Measurements from ENCODE around the gene TMEM108.

Gene TMEM108

GRCh38 chr3:133112666-133113065, 74.5 kb downstream of the TMEM108 start:
- Histone ChIP-seq H3K36me3 (ENCODE audit: control insufficient read depth, insufficient read depth, low read length) (no peaks in the 10 kb centered on the region), H3K4me3 (replicated peaks; ENCODE audit: low read depth, low read length) (no peak overlapping the region), H3K27me3 (replicated peaks; ENCODE audit: control insufficient read depth, insufficient read depth, low read length) (no peaks in the 10 kb centered on the region; the same call in 1 of the 2 replicates)
- DNase-seq (ENCODE audit: extremely low read depth, insufficient read length), result no peak
- TF ChIP-seq, protein P1, sequence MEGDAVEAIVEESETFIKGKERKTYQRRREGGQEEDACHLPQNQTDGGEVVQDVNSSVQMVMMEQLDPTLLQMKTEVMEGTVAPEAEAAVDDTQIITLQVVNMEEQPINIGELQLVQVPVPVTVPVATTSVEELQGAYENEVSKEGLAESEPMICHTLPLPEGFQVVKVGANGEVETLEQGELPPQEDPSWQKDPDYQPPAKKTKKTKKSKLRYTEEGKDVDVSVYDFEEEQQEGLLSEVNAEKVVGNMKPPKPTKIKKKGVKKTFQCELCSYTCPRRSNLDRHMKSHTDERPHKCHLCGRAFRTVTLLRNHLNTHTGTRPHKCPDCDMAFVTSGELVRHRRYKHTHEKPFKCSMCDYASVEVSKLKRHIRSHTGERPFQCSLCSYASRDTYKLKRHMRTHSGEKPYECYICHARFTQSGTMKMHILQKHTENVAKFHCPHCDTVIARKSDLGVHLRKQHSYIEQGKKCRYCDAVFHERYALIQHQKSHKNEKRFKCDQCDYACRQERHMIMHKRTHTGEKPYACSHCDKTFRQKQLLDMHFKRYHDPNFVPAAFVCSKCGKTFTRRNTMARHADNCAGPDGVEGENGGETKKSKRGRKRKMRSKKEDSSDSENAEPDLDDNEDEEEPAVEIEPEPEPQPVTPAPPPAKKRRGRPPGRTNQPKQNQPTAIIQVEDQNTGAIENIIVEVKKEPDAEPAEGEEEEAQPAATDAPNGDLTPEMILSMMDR (IDR thresholded peaks at IDR 0.05; ENCODE audit: insufficient read depth, low read length, poor library complexity, severe bottlenecking), result no peak

GRCh38 chr3:133113526-133113925, 75.3 kb downstream of the TMEM108 start:
- no peak for DNase-seq (ENCODE audit: extremely low read depth, insufficient read length)
- no peaks in the 10 kb centered on the region; the same call in 1 of the 2 replicates for H3K27me3 ChIP-seq (replicated peaks; ENCODE audit: control insufficient read depth, insufficient read depth, low read length)
- TF ChIP-seq, protein P1 (IDR thresholded peaks at IDR 0.05; ENCODE audit: insufficient read depth, low read length, poor library complexity, severe bottlenecking), result no peak
- H3K36me3 ChIP-seq (ENCODE audit: control insufficient read depth, insufficient read depth, low read length), result no peaks in the 10 kb centered on the region
- H3K4me3 ChIP-seq (replicated peaks; ENCODE audit: low read depth, low read length), result no peak overlapping the region

GRCh38 chr3:133113927-133114597, 75.9 kb downstream of the TMEM108 start:
- Histone ChIP-seq H3K4me3 (replicated peaks; ENCODE audit: low read depth, low read length) (no peak overlapping the region), H3K27me3 (replicated peaks; ENCODE audit: control insufficient read depth, insufficient read depth, low read length) (no peaks in the 10 kb centered on the region; the same call in 1 of the 2 replicates), H3K36me3 (ENCODE audit: control insufficient read depth, insufficient read depth, low read length) (no peaks in the 10 kb centered on the region)
- TF ChIP-seq, protein P1 (IDR thresholded peaks at IDR 0.05; ENCODE audit: insufficient read depth, low read length, poor library complexity, severe bottlenecking), result no peak
- DNase-seq (ENCODE audit: extremely low read depth, insufficient read length), result no peak

GRCh38 chr3:133115176-133115575, 77.0 kb downstream of the TMEM108 start:
- DNase-seq (ENCODE audit: extremely low read depth, insufficient read length), result no peak
- Histone ChIP-seq H3K4me3 (replicated peaks; ENCODE audit: low read depth, low read length) (no peak overlapping the region), H3K36me3 (ENCODE audit: control insufficient read depth, insufficient read depth, low read length) (no peaks in the 10 kb centered on the region), H3K27me3 (replicated peaks; ENCODE audit: control insufficient read depth, insufficient read depth, low read length) (no peaks in the 10 kb centered on the region; the same call in 1 of the 2 replicates)
- TF ChIP-seq, protein P1 (IDR thresholded peaks at IDR 0.05; ENCODE audit: insufficient read depth, low read length, poor library complexity, severe bottlenecking), result no peak

GRCh38 chr3:133117342-133117741, 79.2 kb downstream of the TMEM108 start:
- TF ChIP-seq, protein P1 (IDR thresholded peaks at IDR 0.05; ENCODE audit: insufficient read depth, low read length, poor library complexity, severe bottlenecking), result no peak
- Histone ChIP-seq H3K36me3 (ENCODE audit: control insufficient read depth, insufficient read depth, low read length) (no peaks in the 10 kb centered on the region), H3K4me3 (replicated peaks; ENCODE audit: low read depth, low read length) (no peak overlapping the region), H3K27me3 (replicated peaks; ENCODE audit: control insufficient read depth, insufficient read depth, low read length) (no peaks in the 10 kb centered on the region)
- no peak for DNase-seq (ENCODE audit: extremely low read depth, insufficient read length)

All from GM06990 (cell line).